Uterus (tissue), 4 donors: ENCODE measurements around the gene ZNF805. TPM values are rescaled to one million over a fixed set of nuclear protein-coding genes. Genes with fewer than 3 reads are reported as not detected.

ENCODE experiments used
- DNase-seq, 2 donors: peaks; one replicate each; pipeline ENCODE4 v3.0.0-alpha.2; 2019 to 2020
- H3K27ac ChIP-seq, 2 donors: fragments of 200-600 bp; sonication (generic); 1 replicate in 1 of 2; 2 replicates in 1 of 2; pipeline ENCODE4 v1.5.1; 2016 to 2018
- H3K27me3 ChIP-seq, 2 donors: fragments of 200-600 bp; sonication (generic); one replicate each; pipeline ENCODE4 v1.5.1; 2018 to 2019; ENCODE audit warnings: control low read depth in 1 of 2
- H3K36me3 ChIP-seq, 2 donors: fragments of 200-600 bp; sonication (generic); one replicate each; pipeline ENCODE4 v1.5.1; 2019; ENCODE audit warnings: control low read depth in 1 of 2
- H3K4me1 ChIP-seq, 2 donors: fragments of 200-600 bp; sonication (generic); one replicate each; pipeline ENCODE4 v1.5.1; 2018 to 2019; ENCODE audit warnings: control low read depth in 1 of 2
- H3K4me3 ChIP-seq, 2 donors: fragments of 200-600 bp; sonication (generic); 1 replicate in 1 of 2; 2 replicates in 1 of 2; pipeline ENCODE4 v1.5.1; 2018 to 2019; ENCODE audit warnings: mild to moderate bottlenecking in 1 of 2
- H3K9me3 ChIP-seq, 2 donors: fragments of 200-600 bp; sonication (generic); one replicate each; pipeline ENCODE4 v1.5.1; 2019; ENCODE audit warnings: control low read depth in 1 of 2
- POLR2A ChIP-seq, 2 donors: fragments of 450-650 bp; IDR thresholded peaks; one replicate each; pipeline ENCODE4 v1.6.1; 2016; ENCODE audit warnings: antibody characterized with exemption in 2 of 2, mild to moderate bottlenecking in 1 of 2, moderate library complexity in 1 of 2
- intact Hi-C: fragments of 100-400 bp; cut with DNase I; formaldehyde crosslinking; loops from one replicate; pipeline ENCODE4 v1.15.1; 2023; ENCODE audit warnings: low total_unique reads
- total RNA-seq, 4 donors: library from RNA; depleted of rRNA in 3 of 4; stranded (reverse); fragments of >200 nt in 3 of 4; gene quantifications; one replicate each; pipeline versions ENCODE4 v1.1.0 to v1.2.4, GENCODE V29; 2014 to 2023
- TF ChIP-seq, protein P1 (sequence below), 4 experiments: fragments of 200-600 bp in 2 of 4; fragments of 450-650 bp in 2 of 4; sonication (generic) in 2 of 4; IDR thresholded peaks; one replicate each; pipeline ENCODE4 v1.5.1; 2016 to 2019; ENCODE audit warnings: antibody characterized with exemption in 4 of 4, mild to moderate bottlenecking in 2 of 4, moderate library complexity in 1 of 4
- donor health status: DM: yes; HTN: yes; CAD: no.

The ZNF805 gene
- total RNA-seq, 4 donors from 2014 or later: 2.1 to 65.3 (median 18.9) TPM

DNA sequence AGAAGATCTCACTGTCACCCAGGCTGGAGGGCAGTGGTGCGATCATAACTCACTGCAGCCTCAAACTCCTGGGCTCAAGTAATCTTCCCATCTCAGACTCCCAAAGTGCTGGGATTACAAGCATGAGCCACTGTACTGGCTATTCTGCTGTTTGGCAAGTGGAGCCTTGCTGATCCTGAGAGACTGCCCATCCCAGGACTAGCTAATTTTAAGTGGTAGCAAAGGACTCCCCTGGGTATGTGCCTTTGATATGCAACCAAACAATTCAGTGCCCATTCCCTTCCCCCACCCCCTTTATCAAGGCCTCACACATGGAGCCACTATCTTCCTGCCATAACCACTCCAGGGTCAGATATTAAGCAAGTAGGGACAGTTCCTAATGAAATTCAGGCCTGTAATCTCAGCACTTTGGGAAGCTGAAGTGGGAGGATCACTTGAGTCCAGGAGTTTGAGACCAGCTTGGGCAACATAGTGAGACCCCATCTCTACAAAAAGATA, 22.9 kb downstream of the ZNF805 start:
- no peaks in the 10 kb centered on the region for H3K4me1 ChIP-seq
- intact Hi-C loops: no loop called here
- no peak for DNase-seq
- H3K9me3 ChIP-seq: peaks cover 0 to 18% of the 10 kb centered on the region in 2 donors
- H3K27ac ChIP-seq: no peak overlapping the region
- no peaks in the 10 kb centered on the region for H3K27me3 ChIP-seq
- no peak overlapping the region for H3K4me3 ChIP-seq
- no peaks in the 10 kb centered on the region for H3K36me3 ChIP-seq
- no peak for TF ChIP-seq POLR2A (IDR thresholded peaks at IDR 0.05)
- TF ChIP-seq, protein P1, sequence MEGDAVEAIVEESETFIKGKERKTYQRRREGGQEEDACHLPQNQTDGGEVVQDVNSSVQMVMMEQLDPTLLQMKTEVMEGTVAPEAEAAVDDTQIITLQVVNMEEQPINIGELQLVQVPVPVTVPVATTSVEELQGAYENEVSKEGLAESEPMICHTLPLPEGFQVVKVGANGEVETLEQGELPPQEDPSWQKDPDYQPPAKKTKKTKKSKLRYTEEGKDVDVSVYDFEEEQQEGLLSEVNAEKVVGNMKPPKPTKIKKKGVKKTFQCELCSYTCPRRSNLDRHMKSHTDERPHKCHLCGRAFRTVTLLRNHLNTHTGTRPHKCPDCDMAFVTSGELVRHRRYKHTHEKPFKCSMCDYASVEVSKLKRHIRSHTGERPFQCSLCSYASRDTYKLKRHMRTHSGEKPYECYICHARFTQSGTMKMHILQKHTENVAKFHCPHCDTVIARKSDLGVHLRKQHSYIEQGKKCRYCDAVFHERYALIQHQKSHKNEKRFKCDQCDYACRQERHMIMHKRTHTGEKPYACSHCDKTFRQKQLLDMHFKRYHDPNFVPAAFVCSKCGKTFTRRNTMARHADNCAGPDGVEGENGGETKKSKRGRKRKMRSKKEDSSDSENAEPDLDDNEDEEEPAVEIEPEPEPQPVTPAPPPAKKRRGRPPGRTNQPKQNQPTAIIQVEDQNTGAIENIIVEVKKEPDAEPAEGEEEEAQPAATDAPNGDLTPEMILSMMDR (IDR thresholded peaks at IDR 0.05): no peak

DNA sequence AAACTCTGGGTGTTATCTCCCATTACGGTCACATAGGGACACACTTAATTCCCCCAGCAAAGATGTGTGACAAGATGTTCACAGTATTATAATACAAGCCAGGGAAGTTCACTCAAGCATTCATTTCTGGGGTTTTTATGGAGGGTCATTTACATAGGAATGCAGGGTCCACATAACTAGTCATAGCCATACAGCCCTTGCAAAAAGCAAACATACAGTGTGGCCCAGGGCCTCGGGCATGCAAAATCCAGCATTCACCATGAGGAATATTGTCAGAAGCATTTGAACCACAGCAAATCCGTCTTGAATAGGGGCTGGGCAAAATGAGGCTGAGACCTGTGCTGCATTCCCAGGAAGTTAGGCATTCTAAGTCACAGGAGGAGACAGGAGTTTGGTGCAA, 26.9 kb downstream of the ZNF805 start:
- Histone ChIP-seq H3K27me3 (no peaks in the 10 kb centered on the region), H3K9me3 (no peaks in the 10 kb centered on the region), H3K27ac (no peak overlapping the region), H3K4me1 (no peaks in the 10 kb centered on the region), H3K36me3 (no peaks in the 10 kb centered on the region), H3K4me3 (no peak overlapping the region)
- intact Hi-C loops: no loop called here
- no peak for DNase-seq
- no peak for TF ChIP-seq POLR2A (IDR thresholded peaks at IDR 0.05)

DNA sequence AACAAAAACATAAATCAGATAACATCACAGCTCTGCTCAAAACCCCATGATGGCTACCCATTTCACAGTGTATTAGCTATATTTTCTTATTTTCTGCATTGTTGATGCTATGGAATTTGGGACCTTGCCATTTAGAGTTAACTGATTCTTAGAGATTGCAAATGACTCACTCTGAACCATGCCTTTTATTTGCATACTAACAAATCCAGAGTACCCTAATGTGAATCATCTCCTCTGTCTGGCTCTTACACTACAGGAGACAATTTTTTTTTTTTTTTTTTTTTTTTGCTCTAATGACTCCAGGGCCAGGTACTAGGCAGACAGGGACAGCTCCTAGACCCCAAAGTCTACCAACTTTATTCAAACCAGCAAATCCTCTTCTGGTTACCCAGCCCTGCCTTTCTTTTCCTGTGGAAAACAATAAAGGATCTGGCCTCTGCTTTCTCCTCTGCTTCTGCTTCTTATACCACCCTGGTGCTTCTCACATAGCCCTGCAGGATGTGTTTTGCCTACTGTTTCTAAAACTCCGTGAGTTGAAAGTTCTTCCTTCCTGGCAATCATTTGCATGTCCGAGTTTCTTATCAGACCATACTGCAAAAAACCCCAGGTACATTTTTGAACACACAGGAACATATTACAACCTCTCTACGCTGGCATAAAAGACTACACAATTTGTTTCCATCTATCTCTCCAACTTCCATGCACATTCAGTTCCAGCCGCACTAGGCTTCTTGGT, 29.3 kb downstream of the ZNF805 start:
- intact Hi-C loops: no loop called here
- no peaks in the 10 kb centered on the region for H3K36me3 ChIP-seq

DNA sequence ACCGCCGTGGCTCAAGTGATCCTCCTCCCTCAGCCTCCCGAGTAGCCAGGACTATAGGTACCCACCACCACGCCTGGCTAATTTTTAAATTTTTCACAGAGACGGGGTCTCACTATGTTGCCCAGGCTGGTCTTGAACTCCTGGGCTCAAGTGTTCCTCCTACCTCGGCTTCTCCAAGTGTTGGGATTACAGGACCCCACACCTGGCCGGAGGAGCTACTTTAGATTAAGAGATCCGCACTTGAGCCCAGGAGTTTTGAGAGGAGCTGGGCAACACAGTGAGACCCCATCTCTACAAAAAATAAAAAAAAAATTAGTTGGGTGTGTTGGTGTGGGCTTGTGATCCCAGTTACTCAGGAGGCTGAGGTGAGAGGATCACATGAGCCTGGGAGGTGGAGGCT, 30.8 kb downstream of the ZNF805 start:
- no peak overlapping the region for H3K27ac ChIP-seq
- no peaks in the 10 kb centered on the region for H3K27me3 ChIP-seq
- no peaks in the 10 kb centered on the region for H3K9me3 ChIP-seq
- H3K4me1 ChIP-seq: no peaks in the 10 kb centered on the region
- H3K36me3 ChIP-seq: no peaks in the 10 kb centered on the region
- intact Hi-C loops: no loop called here
- TF ChIP-seq POLR2A (IDR thresholded peaks at IDR 0.05): no peak
- TF ChIP-seq, protein P1 (IDR thresholded peaks at IDR 0.05): no peak
- H3K4me3 ChIP-seq: no peak overlapping the region
- no peak for DNase-seq

More for the DNA sequence above, 29.3 kb downstream of the ZNF805 start:
- no peak for DNase-seq
- no peaks in the 10 kb centered on the region for H3K4me1 ChIP-seq
- no peak overlapping the region for H3K27ac ChIP-seq
- no peaks in the 10 kb centered on the region for H3K27me3 ChIP-seq
- TF ChIP-seq, protein P1 (IDR thresholded peaks at IDR 0.05): no peak
- TF ChIP-seq POLR2A (IDR thresholded peaks at IDR 0.05): no peak
- H3K4me3 ChIP-seq: no peak overlapping the region
- H3K9me3 ChIP-seq: no peaks in the 10 kb centered on the region

DNA sequence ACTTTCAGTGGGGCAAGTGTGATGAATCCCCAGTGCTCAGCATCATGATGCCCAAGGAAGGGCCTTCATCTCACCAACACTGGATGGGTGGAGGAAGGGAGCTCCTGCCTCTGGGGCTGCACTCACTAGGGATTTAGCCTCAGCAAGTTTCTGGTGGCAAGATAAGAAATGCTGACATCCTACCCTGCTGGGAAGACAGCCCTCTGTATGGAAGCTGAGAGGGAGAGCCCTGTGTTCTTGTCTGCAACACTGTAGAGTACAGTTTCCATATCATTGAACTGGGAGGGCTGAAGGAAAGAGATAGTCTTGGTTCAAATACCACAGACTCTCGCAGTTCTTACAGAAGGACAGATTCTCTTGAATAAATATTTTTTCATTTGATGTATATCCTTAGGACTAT, 32.6 kb downstream of the ZNF805 start:
- Histone ChIP-seq H3K9me3 (no peaks in the 10 kb centered on the region), H3K36me3 (no peaks in the 10 kb centered on the region), H3K4me1 (no peaks in the 10 kb centered on the region), H3K27ac (no peak overlapping the region), H3K27me3 (no peaks in the 10 kb centered on the region), H3K4me3 (no peak overlapping the region)
- TF ChIP-seq, protein P1 (IDR thresholded peaks at IDR 0.05): no peak
- TF ChIP-seq POLR2A (IDR thresholded peaks at IDR 0.05): no peak
- no peak for DNase-seq
- intact Hi-C loops: no loop called here
